ENCODE measurements around the gene SNHG17.
"Not testable (repeated sequence)": the region's sequence is repeated elsewhere in the genome, so short reads cannot be mapped to it uniquely, and the experiment has no call there.

Gene SNHG17

GRCh38 chr20:38387953-38388352 lies 47.2 kb downstream of the SNHG17 start:
- H3K27ac ChIP-seq (ENCODE audit: low read depth, low read length) = no peak overlapping the region
- H3K9ac ChIP-seq (ENCODE audit: low read length in 5 of 5) = no peak overlapping the region
- no peaks in the 10 kb centered on the region for H3K36me3 ChIP-seq (ENCODE audit: control insufficient read depth in 5 of 5, insufficient read depth in 5 of 5, low read length in 5 of 5)
- no peaks in the 10 kb centered on the region for H3K27me3 ChIP-seq (ENCODE audit: control insufficient read depth in 5 of 5, insufficient read depth in 4 of 5, low read length in 5 of 5)
- no peaks in the 10 kb centered on the region for H3K4me1 ChIP-seq (ENCODE audit: control insufficient read depth in 5 of 5, insufficient read depth in 5 of 5, low read length in 5 of 5)
- H3K9me3 ChIP-seq (ENCODE audit: control insufficient read depth in 5 of 5, low read length in 5 of 5) = no peaks in the 10 kb centered on the region
- H3K4me3 ChIP-seq (ENCODE audit: low read depth in 1 of 5, low read length in 5 of 5) = no peak overlapping the region

GRCh38 chr20:38386851-38387250 lies 48.3 kb downstream of the SNHG17 start:
- Histone ChIP-seq H3K9me3 (ENCODE audit: control insufficient read depth in 5 of 5, low read length in 5 of 5) (no peaks in the 10 kb centered on the region), H3K4me1 (ENCODE audit: control insufficient read depth in 5 of 5, insufficient read depth in 5 of 5, low read length in 5 of 5) (no peaks in the 10 kb centered on the region), H3K27ac (ENCODE audit: low read depth, low read length) (no peak overlapping the region), H3K36me3 (ENCODE audit: control insufficient read depth in 5 of 5, insufficient read depth in 5 of 5, low read length in 5 of 5) (no peaks in the 10 kb centered on the region), H3K4me3 (ENCODE audit: low read depth in 1 of 5, low read length in 5 of 5) (no peak overlapping the region), H3K27me3 (ENCODE audit: control insufficient read depth in 5 of 5, insufficient read depth in 4 of 5, low read length in 5 of 5) (no peaks in the 10 kb centered on the region), H3K9ac (ENCODE audit: low read length in 5 of 5) (no peak overlapping the region)

- Histone ChIP-seq H3K36me3 (ENCODE audit: control insufficient read depth in 5 of 5, insufficient read depth in 5 of 5, low read length in 5 of 5) (no peaks in the 10 kb centered on the region), H3K4me3 (ENCODE audit: low read depth in 1 of 5, low read length in 5 of 5) (no peak overlapping the region), H3K27ac (ENCODE audit: low read depth, low read length) (no peak overlapping the region), H3K9me3 (ENCODE audit: control insufficient read depth in 5 of 5, low read length in 5 of 5) (no peaks in the 10 kb centered on the region), H3K9ac (ENCODE audit: low read length in 5 of 5) (no peak overlapping the region), H3K27me3 (ENCODE audit: control insufficient read depth in 5 of 5, insufficient read depth in 4 of 5, low read length in 5 of 5) (no peaks in the 10 kb centered on the region), H3K4me1 (ENCODE audit: control insufficient read depth in 5 of 5, insufficient read depth in 5 of 5, low read length in 5 of 5) (no peaks in the 10 kb centered on the region)
These were observed 49.1 kb downstream of the SNHG17 start for GRCh38 chr20:38386004-38386403.

- Histone ChIP-seq H3K4me3 (ENCODE audit: low read depth in 1 of 5, low read length in 5 of 5) (no peak overlapping the region), H3K36me3 (ENCODE audit: control insufficient read depth in 5 of 5, insufficient read depth in 5 of 5, low read length in 5 of 5) (no peaks in the 10 kb centered on the region), H3K27ac (ENCODE audit: low read depth, low read length) (no peak overlapping the region), H3K9me3 (ENCODE audit: control insufficient read depth in 5 of 5, low read length in 5 of 5) (no peaks in the 10 kb centered on the region), H3K9ac (ENCODE audit: low read length in 5 of 5) (no peak overlapping the region), H3K27me3 (ENCODE audit: control insufficient read depth in 5 of 5, insufficient read depth in 4 of 5, low read length in 5 of 5) (no peaks in the 10 kb centered on the region), H3K4me1 (ENCODE audit: control insufficient read depth in 5 of 5, insufficient read depth in 5 of 5, low read length in 5 of 5) (no peaks in the 10 kb centered on the region)
These were observed 52.0 kb downstream of the SNHG17 start for GRCh38 chr20:38383147-38383546.

- H3K27ac ChIP-seq (ENCODE audit: low read depth, low read length); H3K36me3 ChIP-seq (ENCODE audit: control insufficient read depth in 5 of 5, insufficient read depth in 5 of 5, low read length in 5 of 5); H3K9ac ChIP-seq (ENCODE audit: low read length in 5 of 5); H3K27me3 ChIP-seq (ENCODE audit: control insufficient read depth in 5 of 5, insufficient read depth in 4 of 5, low read length in 5 of 5); H3K4me1 ChIP-seq (ENCODE audit: control insufficient read depth in 5 of 5, insufficient read depth in 5 of 5, low read length in 5 of 5); H3K4me3 ChIP-seq (ENCODE audit: low read depth in 1 of 5, low read length in 5 of 5); H3K9me3 ChIP-seq (ENCODE audit: control insufficient read depth in 5 of 5, low read length in 5 of 5): not testable (repeated sequence)
These were observed 57.3 kb downstream of the SNHG17 start for GRCh38 chr20:38377838-38378237.

GRCh38 chr20:38377039-38377685 lies 58.0 kb downstream of the SNHG17 start:
- Histone ChIP-seq H3K9ac (ENCODE audit: low read length in 5 of 5) (no peak overlapping the region), H3K9me3 (ENCODE audit: control insufficient read depth in 5 of 5, low read length in 5 of 5) (no peaks in the 10 kb centered on the region), H3K4me1 (ENCODE audit: control insufficient read depth in 5 of 5, insufficient read depth in 5 of 5, low read length in 5 of 5) (peaks cover 0 to 11% (median 3%) of the 10 kb centered on the region in 5 donors), H3K4me3 (ENCODE audit: low read depth in 1 of 5, low read length in 5 of 5) (no peak overlapping the region), H3K27me3 (ENCODE audit: control insufficient read depth in 5 of 5, insufficient read depth in 4 of 5, low read length in 5 of 5) (no peaks in the 10 kb centered on the region), H3K36me3 (ENCODE audit: control insufficient read depth in 5 of 5, insufficient read depth in 5 of 5, low read length in 5 of 5) (no peaks in the 10 kb centered on the region), H3K27ac (ENCODE audit: low read depth, low read length) (no peak overlapping the region)

- no peak overlapping the region for H3K27ac ChIP-seq (ENCODE audit: low read depth, low read length)
- H3K9me3 ChIP-seq (ENCODE audit: control insufficient read depth in 5 of 5, low read length in 5 of 5) = no peaks in the 10 kb centered on the region
- no peak overlapping the region for H3K4me3 ChIP-seq (ENCODE audit: low read depth in 1 of 5, low read length in 5 of 5)
- peaks cover 0 to 11% (median 3%) of the 10 kb centered on the region in 5 donors for H3K4me1 ChIP-seq (ENCODE audit: control insufficient read depth in 5 of 5, insufficient read depth in 5 of 5, low read length in 5 of 5)
- no peaks in the 10 kb centered on the region for H3K36me3 ChIP-seq (ENCODE audit: control insufficient read depth in 5 of 5, insufficient read depth in 5 of 5, low read length in 5 of 5)
- no peak overlapping the region for H3K9ac ChIP-seq (ENCODE audit: low read length in 5 of 5)
- H3K27me3 ChIP-seq (ENCODE audit: control insufficient read depth in 5 of 5, insufficient read depth in 4 of 5, low read length in 5 of 5) = no peaks in the 10 kb centered on the region
These were observed 61.2 kb downstream of the SNHG17 start for GRCh38 chr20:38373898-38374297.

- Histone ChIP-seq H3K9ac (ENCODE audit: low read length in 5 of 5) (no peak overlapping the region), H3K27me3 (ENCODE audit: control insufficient read depth in 5 of 5, insufficient read depth in 4 of 5, low read length in 5 of 5) (no peaks in the 10 kb centered on the region), H3K4me1 (ENCODE audit: control insufficient read depth in 5 of 5, insufficient read depth in 5 of 5, low read length in 5 of 5) (peaks cover 0 to 11% (median 3%) of the 10 kb centered on the region in 5 donors), H3K9me3 (ENCODE audit: control insufficient read depth in 5 of 5, low read length in 5 of 5) (no peaks in the 10 kb centered on the region), H3K4me3 (ENCODE audit: low read depth in 1 of 5, low read length in 5 of 5) (no peak overlapping the region), H3K36me3 (ENCODE audit: control insufficient read depth in 5 of 5, insufficient read depth in 5 of 5, low read length in 5 of 5) (no peaks in the 10 kb centered on the region), H3K27ac (ENCODE audit: low read depth, low read length) (no peak overlapping the region)
These were observed 61.8 kb downstream of the SNHG17 start for GRCh38 chr20:38373231-38373867.

- H3K9me3 ChIP-seq (ENCODE audit: control insufficient read depth in 5 of 5, low read length in 5 of 5) = no peaks in the 10 kb centered on the region
- H3K36me3 ChIP-seq (ENCODE audit: control insufficient read depth in 5 of 5, insufficient read depth in 5 of 5, low read length in 5 of 5) = no peaks in the 10 kb centered on the region
- no peak overlapping the region for H3K4me3 ChIP-seq (ENCODE audit: low read depth in 1 of 5, low read length in 5 of 5)
- no peak overlapping the region for H3K9ac ChIP-seq (ENCODE audit: low read length in 5 of 5)
- H3K27me3 ChIP-seq (ENCODE audit: control insufficient read depth in 5 of 5, insufficient read depth in 4 of 5, low read length in 5 of 5) = no peaks in the 10 kb centered on the region
- H3K27ac ChIP-seq (ENCODE audit: low read depth, low read length) = no peak overlapping the region
- H3K4me1 ChIP-seq (ENCODE audit: control insufficient read depth in 5 of 5, insufficient read depth in 5 of 5, low read length in 5 of 5) = peaks cover 0 to 11% (median 3%) of the 10 kb centered on the region in 5 donors
These were observed 62.3 kb downstream of the SNHG17 start for GRCh38 chr20:38372806-38373205.

Measured in subcutaneous abdominal adipose tissue (tissue), 5 donors.